ENCODE results near the gene SCLY.

DNA sequence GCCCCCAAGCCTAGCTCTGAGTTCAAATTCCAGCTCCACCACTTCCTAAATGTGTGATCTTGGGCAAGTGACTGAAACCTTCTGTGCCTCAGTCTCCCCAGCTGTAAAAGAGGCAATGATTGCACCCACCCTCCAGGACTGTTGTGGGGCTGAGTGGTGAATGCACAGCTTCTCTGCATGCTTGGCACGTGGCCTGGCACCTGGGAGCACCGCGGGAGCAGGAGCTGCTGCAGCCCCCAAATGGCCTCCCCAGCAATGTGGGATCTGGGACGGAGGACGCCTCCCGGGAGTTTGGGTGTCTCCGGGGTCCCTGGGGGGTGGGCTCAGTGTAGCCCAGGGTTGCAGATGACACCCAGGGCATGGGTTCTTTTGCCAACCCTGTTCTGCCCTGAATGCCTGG is 79.2 kb downstream of the SCLY start:
- no peak for TF ChIP-seq RAD21 (IDR thresholded peaks at IDR 0.05; ENCODE audit: low read depth)
- TF ChIP-seq, protein P1, sequence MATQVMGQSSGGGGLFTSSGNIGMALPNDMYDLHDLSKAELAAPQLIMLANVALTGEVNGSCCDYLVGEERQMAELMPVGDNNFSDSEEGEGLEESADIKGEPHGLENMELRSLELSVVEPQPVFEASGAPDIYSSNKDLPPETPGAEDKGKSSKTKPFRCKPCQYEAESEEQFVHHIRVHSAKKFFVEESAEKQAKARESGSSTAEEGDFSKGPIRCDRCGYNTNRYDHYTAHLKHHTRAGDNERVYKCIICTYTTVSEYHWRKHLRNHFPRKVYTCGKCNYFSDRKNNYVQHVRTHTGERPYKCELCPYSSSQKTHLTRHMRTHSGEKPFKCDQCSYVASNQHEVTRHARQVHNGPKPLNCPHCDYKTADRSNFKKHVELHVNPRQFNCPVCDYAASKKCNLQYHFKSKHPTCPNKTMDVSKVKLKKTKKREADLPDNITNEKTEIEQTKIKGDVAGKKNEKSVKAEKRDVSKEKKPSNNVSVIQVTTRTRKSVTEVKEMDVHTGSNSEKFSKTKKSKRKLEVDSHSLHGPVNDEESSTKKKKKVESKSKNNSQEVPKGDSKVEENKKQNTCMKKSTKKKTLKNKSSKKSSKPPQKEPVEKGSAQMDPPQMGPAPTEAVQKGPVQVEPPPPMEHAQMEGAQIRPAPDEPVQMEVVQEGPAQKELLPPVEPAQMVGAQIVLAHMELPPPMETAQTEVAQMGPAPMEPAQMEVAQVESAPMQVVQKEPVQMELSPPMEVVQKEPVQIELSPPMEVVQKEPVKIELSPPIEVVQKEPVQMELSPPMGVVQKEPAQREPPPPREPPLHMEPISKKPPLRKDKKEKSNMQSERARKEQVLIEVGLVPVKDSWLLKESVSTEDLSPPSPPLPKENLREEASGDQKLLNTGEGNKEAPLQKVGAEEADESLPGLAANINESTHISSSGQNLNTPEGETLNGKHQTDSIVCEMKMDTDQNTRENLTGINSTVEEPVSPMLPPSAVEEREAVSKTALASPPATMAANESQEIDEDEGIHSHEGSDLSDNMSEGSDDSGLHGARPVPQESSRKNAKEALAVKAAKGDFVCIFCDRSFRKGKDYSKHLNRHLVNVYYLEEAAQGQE (IDR thresholded peaks at IDR 0.05; ENCODE audit: low read depth): no peak
- TF ChIP-seq NFIC (IDR thresholded peaks at IDR 0.05): no peak
- no peak for TF ChIP-seq FOXM1 (IDR thresholded peaks at IDR 0.05; ENCODE audit: borderline replicate concordance, low read depth)
